IPS-18a (cell line): ENCODE measurements around the gene KIAA0825.
A peak's percentile ranks its signal among the peaks of the same experiment; 100 is the strongest.

Experiments
- H3K27ac ChIP-seq: one replicate; pipeline ENCODE4 v1.5.1; 2013; ENCODE audit warnings: low read length
- H3K27me3 ChIP-seq: one replicate; pipeline ENCODE4 v1.6.1; 2013; ENCODE audit warnings: mild to moderate bottlenecking, low read length; ENCODE audit not compliant: control insufficient read depth, insufficient read depth
- H3K36me3 ChIP-seq: one replicate; pipeline ENCODE4 v1.6.1; 2013; ENCODE audit warnings: low read depth, low read length; ENCODE audit not compliant: control insufficient read depth
- H3K4me1 ChIP-seq: one replicate; pipeline ENCODE4 v1.6.1; 2013; ENCODE audit warnings: low read depth, low read length; ENCODE audit not compliant: control insufficient read depth
- H3K4me3 ChIP-seq: one replicate; pipeline ENCODE4 v1.5.1; 2013; ENCODE audit warnings: low read length
- H3K9ac ChIP-seq: one replicate; pipeline ENCODE4 v1.6.1; 2013; ENCODE audit warnings: mild to moderate bottlenecking, low read length, moderate library complexity
- H3K9me3 ChIP-seq: one replicate; pipeline ENCODE4 v1.6.1; 2013; ENCODE audit warnings: low read depth, low read length; ENCODE audit not compliant: control insufficient read depth

The KIAA0825 gene

DNA sequence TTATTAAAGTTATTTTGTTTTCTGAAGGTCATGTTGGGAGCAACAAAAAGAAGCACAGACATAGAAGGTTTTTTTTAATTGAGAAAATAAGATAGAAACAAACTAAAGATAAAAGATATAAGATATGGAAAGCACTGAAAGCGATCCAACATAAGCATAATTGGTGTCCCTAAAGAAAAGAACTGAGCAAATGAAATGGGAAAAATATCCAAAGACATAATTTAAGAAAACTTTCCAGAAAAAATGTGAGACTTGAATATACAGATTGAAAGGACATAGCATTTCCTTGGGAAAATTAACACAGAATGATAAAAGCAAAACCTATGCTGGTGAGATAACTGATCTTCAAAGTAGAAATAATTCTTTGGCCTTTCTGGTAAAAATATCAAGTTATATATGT, 289.3 kb downstream of the KIAA0825 start:
- Histone ChIP-seq H3K27ac (no peak overlapping the region), H3K27me3 (no peaks in the 10 kb centered on the region), H3K36me3 (peaks cover 8% of the 10 kb centered on the region), H3K9me3 (peaks cover 15% of the 10 kb centered on the region), H3K4me3 (no peak overlapping the region), H3K9ac (no peak overlapping the region), H3K4me1 (peaks cover 2% of the 10 kb centered on the region)

- Histone ChIP-seq H3K27ac (no peak overlapping the region), H3K27me3 (no peaks in the 10 kb centered on the region), H3K4me3 (no peak overlapping the region), H3K36me3 (peaks cover 5% of the 10 kb centered on the region), H3K9ac (no peak overlapping the region), H3K4me1 (peaks cover 9% of the 10 kb centered on the region), H3K9me3 (peaks cover 15% of the 10 kb centered on the region)
These were observed 291.8 kb downstream of the KIAA0825 start for GRCh38 chr5:94326586-94326985.

GRCh38 chr5:94316916-94317838, 301.2 kb downstream of the KIAA0825 start:
- Histone ChIP-seq H3K27me3 (no peaks in the 10 kb centered on the region), H3K36me3 (no peaks in the 10 kb centered on the region), H3K4me3 (no peak overlapping the region), H3K4me1 (peaks cover 18% of the 10 kb centered on the region), H3K9me3 (no peaks in the 10 kb centered on the region), H3K9ac (no peak overlapping the region), H3K27ac (no peak overlapping the region)

DNA sequence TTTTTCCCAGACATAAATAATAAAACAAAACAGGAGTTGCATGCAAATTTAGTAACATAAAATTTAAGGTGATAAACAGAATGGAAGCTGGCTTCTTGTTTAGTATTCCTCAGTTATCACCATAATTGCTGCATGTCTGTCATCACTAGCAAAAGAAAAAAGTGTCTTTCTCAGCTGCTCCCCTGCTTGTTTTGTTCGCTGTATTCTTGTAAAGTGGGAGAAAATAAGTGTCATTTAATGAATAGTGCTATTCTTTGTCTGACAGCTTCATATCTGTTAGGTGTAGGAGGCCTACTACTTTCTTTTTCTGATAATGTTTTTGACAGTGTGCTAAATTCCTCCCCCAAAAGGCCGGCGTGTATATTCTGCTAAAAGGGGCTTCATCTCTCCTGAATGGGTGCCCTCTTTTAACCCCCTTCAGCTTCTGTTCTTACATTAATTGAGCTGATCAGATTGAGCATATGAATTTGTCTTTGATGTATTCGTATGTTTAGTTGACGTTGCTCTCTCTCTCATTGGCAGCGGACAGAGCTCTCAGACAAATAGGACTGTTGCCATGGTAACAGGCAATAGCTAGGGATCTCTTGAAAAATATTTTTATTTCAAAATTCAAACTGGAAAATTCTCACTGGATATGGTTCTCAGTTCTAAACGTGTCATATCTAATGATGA, 303.8 kb downstream of the KIAA0825 start:
- Histone ChIP-seq H3K4me1 (peaks cover 18% of the 10 kb centered on the region), H3K27ac (peak overlapping the region; percentile 20), H3K36me3 (peaks cover 1% of the 10 kb centered on the region), H3K27me3 (no peaks in the 10 kb centered on the region), H3K4me3 (no peak overlapping the region), H3K9ac (no peak overlapping the region), H3K9me3 (no peaks in the 10 kb centered on the region)

DNA sequence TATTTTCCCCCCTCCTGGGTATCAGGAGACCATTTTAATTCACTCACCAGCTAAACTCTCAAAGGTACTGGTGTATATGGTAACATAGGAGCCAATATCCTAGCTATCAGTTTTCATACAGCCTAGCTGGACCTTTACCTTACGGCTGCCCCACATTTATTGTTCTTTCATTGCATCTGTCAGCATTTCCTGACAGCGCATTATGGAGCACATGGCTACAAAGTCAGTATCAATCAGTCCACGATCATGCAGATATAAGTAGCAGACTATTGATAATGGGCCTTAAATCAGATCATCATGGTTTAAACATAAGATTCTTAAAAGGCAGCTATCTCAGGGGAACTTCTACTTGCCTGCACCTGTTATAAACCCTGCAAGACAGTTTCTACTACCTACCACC, 304.7 kb downstream of the KIAA0825 start:
- H3K9ac ChIP-seq = no peak overlapping the region
- peaks cover 18% of the 10 kb centered on the region for H3K4me1 ChIP-seq
- H3K9me3 ChIP-seq = no peaks in the 10 kb centered on the region
- no peaks in the 10 kb centered on the region for H3K27me3 ChIP-seq
- peaks cover 5% of the 10 kb centered on the region for H3K36me3 ChIP-seq
- no peak overlapping the region for H3K27ac ChIP-seq
- H3K4me3 ChIP-seq = no peak overlapping the region

GRCh38 chr5:94313188-94313587, 305.2 kb downstream of the KIAA0825 start:
- no peak overlapping the region for H3K27ac ChIP-seq
- H3K36me3 ChIP-seq = peaks cover 5% of the 10 kb centered on the region
- no peaks in the 10 kb centered on the region for H3K9me3 ChIP-seq
- no peaks in the 10 kb centered on the region for H3K27me3 ChIP-seq
- H3K9ac ChIP-seq = no peak overlapping the region
- H3K4me1 ChIP-seq = peaks cover 18% of the 10 kb centered on the region
- no peak overlapping the region for H3K4me3 ChIP-seq

DNA sequence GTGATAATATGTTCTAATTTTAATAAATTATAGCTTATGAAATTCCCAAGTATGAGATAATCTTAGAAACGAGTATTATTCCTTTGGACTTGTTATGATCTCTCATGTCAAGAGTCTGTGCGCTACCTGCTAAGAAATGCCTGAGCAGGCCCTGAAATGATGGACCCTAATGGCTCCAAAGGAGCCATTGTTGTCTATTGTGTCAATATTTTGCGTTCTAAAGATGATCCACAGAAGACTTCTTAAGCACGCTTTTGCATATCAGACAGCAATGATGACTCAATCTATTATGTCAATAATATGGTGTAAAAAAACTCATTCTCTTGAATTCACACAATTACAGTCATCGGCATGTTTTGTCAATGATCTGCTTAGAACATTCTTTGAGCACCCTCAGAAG, 306.1 kb downstream of the KIAA0825 start:
- Histone ChIP-seq H3K27me3 (no peaks in the 10 kb centered on the region), H3K4me1 (peaks cover 18% of the 10 kb centered on the region), H3K27ac (no peak overlapping the region)

DNA sequence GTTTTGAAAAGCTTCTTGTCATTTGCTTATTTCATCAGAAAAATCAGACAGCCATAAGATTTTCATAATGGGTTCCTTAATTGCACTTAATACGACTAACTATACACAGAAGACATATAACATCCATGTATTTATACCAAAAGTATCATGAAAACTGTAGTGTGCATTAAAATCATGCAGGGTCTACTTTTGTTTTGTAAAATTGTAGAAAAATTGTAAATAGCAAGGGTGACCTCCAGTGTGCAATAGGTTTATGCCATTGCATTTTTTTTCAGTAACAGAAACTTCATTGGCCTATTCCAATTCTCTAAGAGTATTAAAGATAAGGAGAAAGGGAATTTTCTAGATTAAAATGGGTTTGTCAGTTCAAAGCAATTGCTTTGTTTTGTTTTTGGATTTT, 307.6 kb downstream of the KIAA0825 start:
- Histone ChIP-seq H3K36me3 (peaks cover 5% of the 10 kb centered on the region), H3K4me1 (peaks cover 18% of the 10 kb centered on the region), H3K9ac (no peak overlapping the region), H3K4me3 (no peak overlapping the region), H3K9me3 (no peaks in the 10 kb centered on the region), H3K27me3 (no peaks in the 10 kb centered on the region), H3K27ac (no peak overlapping the region)

More for the DNA sequence above, 306.1 kb downstream of the KIAA0825 start:
- H3K9ac ChIP-seq = no peak overlapping the region
- H3K4me3 ChIP-seq = no peak overlapping the region
- H3K9me3 ChIP-seq = no peaks in the 10 kb centered on the region
- H3K36me3 ChIP-seq = peaks cover 5% of the 10 kb centered on the region

- Histone ChIP-seq H3K9ac (no peak overlapping the region), H3K27ac (no peak overlapping the region), H3K27me3 (no peaks in the 10 kb centered on the region), H3K36me3 (peaks cover 5% of the 10 kb centered on the region), H3K4me1 (peaks cover 4% of the 10 kb centered on the region), H3K9me3 (no peaks in the 10 kb centered on the region), H3K4me3 (no peak overlapping the region)
These were observed 309.3 kb downstream of the KIAA0825 start for GRCh38 chr5:94309141-94309540.

- no peak overlapping the region for H3K4me3 ChIP-seq
- no peak overlapping the region for H3K27ac ChIP-seq
These were observed 310.0 kb downstream of the KIAA0825 start for GRCh38 chr5:94308442-94308841.

GRCh38 chr5:94304146-94304545, 314.3 kb downstream of the KIAA0825 start:
- H3K4me1 ChIP-seq = no peaks in the 10 kb centered on the region
- H3K27me3 ChIP-seq = no peaks in the 10 kb centered on the region
- no peaks in the 10 kb centered on the region for H3K36me3 ChIP-seq

More at GRCh38 chr5:94308442-94308841, 310.0 kb downstream of the KIAA0825 start:
- Histone ChIP-seq H3K9me3 (no peaks in the 10 kb centered on the region), H3K27me3 (no peaks in the 10 kb centered on the region), H3K9ac (no peak overlapping the region), H3K4me1 (peaks cover 2% of the 10 kb centered on the region), H3K36me3 (peaks cover 5% of the 10 kb centered on the region)

More at GRCh38 chr5:94304146-94304545, 314.3 kb downstream of the KIAA0825 start:
- Histone ChIP-seq H3K27ac (no peak overlapping the region), H3K9me3 (no peaks in the 10 kb centered on the region), H3K4me3 (no peak overlapping the region), H3K9ac (no peak overlapping the region)
